GM21447 (cell line): Measurements from ENCODE around the gene RNU2-1.
"Not testable (repeated sequence)": the region's sequence is repeated elsewhere in the genome, so short reads cannot be mapped to it uniquely, and the experiment has no call there.

Experiments used
- ATAC-seq: cut with Tn5 transposase; IDR thresholded peaks from one replicate; pipeline ENCODE4 v1.9.1; 2021; ENCODE audit not compliant: unreplicated experiment

The RNU2-1 gene

GRCh38 chr17:43233877-43234276, at the start of gene RNU2-1:
Gene RNU2-1 (minus strand): TSS chr17:43233977.
- not testable (repeated sequence) for ATAC-seq

- ATAC-seq: not testable (repeated sequence)
These were observed 39.1 kb upstream of the RNU2-1 start for GRCh38 chr17:43272914-43273313.

- ATAC-seq: not testable (repeated sequence)
These were observed 38.7 kb upstream of the RNU2-1 start for GRCh38 chr17:43272483-43272882.

GRCh38 chr17:43270552-43271504, 37.1 kb upstream of the RNU2-1 start:
- not testable (repeated sequence) for ATAC-seq

GRCh38 chr17:43246456-43246855, 12.7 kb upstream of the RNU2-1 start:
- ATAC-seq: not testable (repeated sequence)

- ATAC-seq: not testable (repeated sequence)
These were observed 7.0 kb upstream of the RNU2-1 start for GRCh38 chr17:43240596-43241352.

GRCh38 chr17:43239597-43239996, 5.8 kb upstream of the RNU2-1 start:
- ATAC-seq: not testable (repeated sequence)

GRCh38 chr17:43233263-43233662, 514 bp downstream of the RNU2-1 start:
- ATAC-seq: not testable (repeated sequence)

GRCh38 chr17:43232021-43232699, 1.6 kb downstream of the RNU2-1 start:
- not testable (repeated sequence) for ATAC-seq

GRCh38 chr17:43231205-43232020, 2.4 kb downstream of the RNU2-1 start:
- ATAC-seq: not testable (repeated sequence)

GRCh38 chr17:43228020-43228782, 5.6 kb downstream of the RNU2-1 start, which contains the start of gene CCDC200:
Gene CCDC200 (minus strand): TSS chr17:43228623. CDS start chr17:43228554, 69 bp downstream.
- not testable (repeated sequence) for ATAC-seq

- ATAC-seq: no peak
These were observed 7.4 kb downstream of the RNU2-1 start for GRCh38 chr17:43226393-43226792.

- no peak for ATAC-seq
These were observed 9.6 kb downstream of the RNU2-1 start for GRCh38 chr17:43224146-43224705.

- ATAC-seq: no peak
These were observed 13.2 kb downstream of the RNU2-1 start for GRCh38 chr17:43220511-43221125.

- ATAC-seq: no peak
These were observed 13.9 kb downstream of the RNU2-1 start for GRCh38 chr17:43219746-43220380.

GRCh38 chr17:43219001-43219400, 14.8 kb downstream of the RNU2-1 start:
- no peak for ATAC-seq

- ATAC-seq: no peak
These were observed 16.1 kb downstream of the RNU2-1 start for GRCh38 chr17:43217614-43218087.
